Heart left ventricle (tissue), 13 donors: ENCODE measurements around the gene PF4V1.

ENCODE experiments used
- CTCF ChIP-seq, 12 donors: fragments of 200-600 bp; sonication (generic) in 4 of 12; IDR thresholded peaks; one replicate each; pipeline versions ENCODE4 v1.5.0 to v1.8.0; 2018 to 2022; ENCODE audit warnings: antibody characterized with exemption in 12 of 12, mild to moderate bottlenecking in 5 of 12
- POLR2A ChIP-seq, 2 donors: fragments of 450-650 bp; IDR thresholded peaks; one replicate each; pipeline ENCODE4 v1.6.1; 2017; ENCODE audit warnings: antibody characterized with exemption in 2 of 2, mild to moderate bottlenecking in 2 of 2, moderate library complexity in 2 of 2
- donor health status: ischemic (EF 13 %, LVEDD 7.1; RV severe dilation, severe dysfunction).
- donor health status: DM: no; HTN: yes; CAD: no.
- donor health status: DM: no; HTN: no; CAD: no.
- donor health status: ischemic (EF 25% LVEDD 6.9; RV normal size, moderate dysfunction).
- donor health status: ischemic (EF 25% LVEDD 5.7; RV mildly dilated, moderate dysfunction).
- donor health status: ischemic (EF 35%, LVEDD 5.7; RV mildly dilated, moderate dysfunction).
- donor health status: nonischemic (EF 11% LVEDD 7.7; RV severe dilation, severe dysfunction).
- donor health status: DM: yes; HTN: yes; CAD: no.
- donor health status: PGD.
- donor health status: ischemic (EF 29% LVEDD 5.4; RV normal size, mild dysfunction).
- donor health status: nonischemic (EF 23%, LVEDD 6.1; RV moderate dilation, normal function).

GRCh38 chr4:73901031-73901430, 47.9 kb downstream of the PF4V1 start:
- TF ChIP-seq CTCF (IDR thresholded peaks at IDR 0.05) (no peak), POLR2A (IDR thresholded peaks at IDR 0.05) (no peak)
